HepG2 (cell line): Measurements from ENCODE around the gene SAP130. TPM values are rescaled to one million over a fixed set of nuclear protein-coding genes. Genes with fewer than 3 reads are reported as not detected.

ENCODE experiments used
- CBFB ChIP-seq: sonication (generic); formaldehyde crosslinking; IDR thresholded peaks from 2 replicates; pipeline ENCODE4 v1.4.0; 2020; ENCODE audit warnings: missing genetic modification reagents
- ELF4 ChIP-seq: sonication (generic); formaldehyde crosslinking; IDR thresholded peaks from 2 replicates; pipeline ENCODE4 v1.5.0; 2020; ENCODE audit warnings: missing genetic modification reagents, mild to moderate bottlenecking, moderate library complexity, borderline replicate concordance
- FOXK2 ChIP-seq: fragments of 450-650 bp; IDR thresholded peaks from 2 replicates; pipeline ENCODE4 v1.6.1; 2016
- HNRNPH1 ChIP-seq: fragments of 200-400 bp; formaldehyde crosslinking; optimal IDR thresholded peaks from 2 replicates; pipeline ENCODE3; 2017; ENCODE audit warnings: mild to moderate bottlenecking, low read depth, low read length
- MTF2 ChIP-seq: sonication (generic); formaldehyde crosslinking; IDR thresholded peaks from 2 replicates; pipeline ENCODE4 v1.5.0; 2020; ENCODE audit warnings: missing genetic modification reagents, borderline replicate concordance
- PHF21A ChIP-seq: sonication (generic); formaldehyde crosslinking; IDR thresholded peaks from 2 replicates; pipeline ENCODE4 v1.5.0; 2020; ENCODE audit warnings: mild to moderate bottlenecking, missing genetic modification reagents
- SCMH1 ChIP-seq: sonication (generic); formaldehyde crosslinking; IDR thresholded peaks from 2 replicates; pipeline ENCODE4 v1.9.0; 2021; ENCODE audit warnings: missing genetic modification reagents, mild to moderate bottlenecking, borderline replicate concordance
- SIN3B ChIP-seq: fragments of 150-350 bp; IDR thresholded peaks from 2 replicates; pipeline ENCODE4 v1.6.1; 2014; ENCODE audit warnings: low read length
- SOX5 ChIP-seq: IDR thresholded peaks from 2 replicates; pipeline ENCODE4 v1.6.1; 2016; ENCODE audit warnings: borderline replicate concordance
- SUZ12 ChIP-seq: fragments of 150-350 bp; IDR thresholded peaks from 2 replicates; pipeline ENCODE4 v1.6.1; 2014; ENCODE audit warnings: low read depth, low read length
- TOPORS ChIP-seq: sonication (generic); formaldehyde crosslinking; IDR thresholded peaks from 2 replicates; pipeline ENCODE4 v1.8.0; 2023; ENCODE audit warnings: mild to moderate bottlenecking, missing genetic modification reagents
- ZNF160 ChIP-seq: sonication (generic); formaldehyde crosslinking; IDR thresholded peaks from 2 replicates; pipeline ENCODE4 v1.8.0; 2022; ENCODE audit warnings: mild to moderate bottlenecking, inconsistent platforms, missing genetic modification reagents
- ZNF317 ChIP-seq: sonication (generic); formaldehyde crosslinking; IDR thresholded peaks from 2 replicates; pipeline ENCODE4 v1.5.0; 2020; ENCODE audit warnings: mild to moderate bottlenecking, missing genetic modification reagents
- ZNF331 ChIP-seq: sonication (generic); formaldehyde crosslinking; IDR thresholded peaks from 2 replicates; pipeline ENCODE4 v1.4.0; 2020; ENCODE audit warnings: missing genetic modification reagents
- ZNF501 ChIP-seq: sonication (generic); formaldehyde crosslinking; IDR thresholded peaks from 2 replicates; pipeline ENCODE4 v1.5.1; 2020; ENCODE audit warnings: mild to moderate bottlenecking, moderate library complexity, missing genetic modification reagents
- ZNF546 ChIP-seq: sonication (generic); formaldehyde crosslinking; conservative IDR thresholded peaks from 2 replicates; pipeline ENCODE4 v1.8.1; 2023; ENCODE audit warnings: mild to moderate bottlenecking, missing genetic modification reagents
- ZNF589 ChIP-seq: sonication (generic); formaldehyde crosslinking; conservative IDR thresholded peaks from 2 replicates; pipeline ENCODE4 v1.8.0; 2022; ENCODE audit warnings: mild to moderate bottlenecking, moderate library complexity, missing genetic modification reagents
- ZNF709 ChIP-seq: sonication (generic); formaldehyde crosslinking; IDR thresholded peaks from 2 replicates; pipeline ENCODE4 v1.5.0; 2020; ENCODE audit warnings: mild to moderate bottlenecking, missing genetic modification reagents
- polyA plus RNA-seq, 8 experiments: library from polyadenylated mRNA; depleted of rRNA in 3 of 8; stranded (reverse) in 7 of 8; unstranded in 1 of 8; fragments of >200 nt; fragmentation: Illumina TruSeq in 4 of 8; extraction: Trizol in 4 of 8; gene quantifications; 2 replicates each; pipeline versions ENCODE4 v1.2.1 to v1.2.3, GENCODE V29; 2011 to 2016; ENCODE audit warnings: low read depth in 4 of 8, missing spikeins in 1 of 8, mixed read lengths in 1 of 8; ENCODE audit not compliant: insufficient read depth in 1 of 8
- total RNA-seq, 5 experiments: library from RNA; depleted of rRNA; stranded (reverse); fragments of >200 nt; fragmentation: Illumina TruSeq; extraction: Trizol; gene quantifications; 2 replicates each; pipeline ENCODE4 v1.2.3, GENCODE V29; 2016; ENCODE audit warnings: low read depth in 1 of 5
- TF ChIP-seq, protein P1 (sequence below), 2 experiments: sonication (generic) in 1 of 2; formaldehyde crosslinking in 1 of 2; IDR thresholded peaks; 2 replicates each; pipeline versions ENCODE4 v1.4.0 to v1.6.1; 2018 to 2020; ENCODE audit warnings: missing genetic modification reagents in 2 of 2, borderline replicate concordance in 1 of 2, low read depth in 1 of 2, mild to moderate bottlenecking in 1 of 2, missing biosample characterization in 1 of 2
- TF ChIP-seq, protein P2 (sequence below): IDR thresholded peaks from 2 replicates; pipeline ENCODE4 v1.4.0; 2020; ENCODE audit warnings: mild to moderate bottlenecking, missing genetic modification reagents
- TF ChIP-seq, protein P3 (sequence below): sonication (generic); formaldehyde crosslinking; IDR thresholded peaks from 2 replicates; pipeline ENCODE4 v1.4.0; 2020; ENCODE audit warnings: mild to moderate bottlenecking, missing genetic modification reagents
- TF ChIP-seq, protein P4 (sequence below): sonication (generic); formaldehyde crosslinking; IDR thresholded peaks from 2 replicates; pipeline ENCODE4 v1.4.0; 2020; ENCODE audit warnings: mild to moderate bottlenecking, missing genetic modification reagents

Gene SAP130
- total and polyA plus RNA-seq, 2 of the 13 experiments (the other 11 are each of a cell fraction or from before 2014, with no cell fraction given), result 11.1 to 18.6 TPM

DNA sequence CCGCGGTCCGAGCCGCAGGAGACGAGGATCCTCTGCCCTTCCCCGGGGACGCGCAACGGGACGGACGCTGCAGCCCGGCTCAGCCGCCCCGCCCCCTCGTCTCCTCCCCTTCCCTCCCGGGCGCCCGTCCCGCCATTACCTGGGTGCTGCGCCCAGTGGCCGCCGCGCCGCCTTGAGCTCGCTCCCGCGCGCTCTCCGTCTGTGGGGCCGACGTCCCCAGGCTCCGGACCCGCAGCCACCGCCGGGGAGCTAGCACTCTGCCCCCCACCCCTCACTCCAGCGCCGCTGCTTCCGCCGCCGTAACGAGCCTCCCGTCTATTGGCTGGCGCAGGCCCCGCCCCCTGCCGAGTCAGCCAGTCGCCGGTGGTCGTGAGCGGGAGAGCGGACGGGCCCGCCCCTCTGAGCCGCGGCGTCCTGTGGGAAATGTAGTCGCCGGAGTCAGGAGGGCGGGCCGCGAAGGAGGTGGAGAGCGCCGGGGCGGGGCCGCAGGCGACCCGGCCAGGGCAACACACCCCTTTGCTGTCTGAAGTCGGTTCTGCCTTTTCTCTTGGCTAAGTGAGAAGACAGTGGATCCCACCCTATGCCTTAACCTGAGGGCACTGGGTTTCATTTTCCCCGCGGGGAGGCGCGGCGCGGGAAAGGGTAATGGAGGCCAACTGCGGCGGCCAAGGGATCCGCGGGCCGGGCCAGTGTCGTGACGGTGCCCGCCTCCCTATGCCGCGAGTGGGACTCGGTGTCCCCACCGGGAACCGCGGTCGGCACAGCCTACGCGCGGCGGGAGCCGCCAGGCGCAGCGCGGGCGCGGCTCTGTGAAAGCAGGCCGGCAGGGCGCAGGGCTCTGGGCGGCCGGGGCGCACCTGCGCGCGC is at the start of gene SAP130 (continued):
- TF ChIP-seq TOPORS (CRISPR knock-in tag) (peak; percentile 24; the same call in 1 of the 2 replicates), ZNF317 (no peak), MTF2 (CRISPR knock-in tag) (peak; percentile 86; the same call in 1 of the 2 replicates), SIN3B (no peak; the same call in 1 of the 2 replicates), ELF4 (CRISPR knock-in tag) (no peak), ZNF709 (peak; percentile 26; the same call in 1 of the 2 replicates), PHF21A (CRISPR knock-in tag) (no peak), CBFB (CRISPR knock-in tag) (peak; percentile 51), FOXK2 (no peak), SCMH1 (CRISPR knock-in tag) (no peak), SUZ12 (peak; percentile 67), ZNF331 (CRISPR knock-in tag) (peak; percentile 59; the same call in 1 of the 2 replicates), ZNF546 (peak; percentile 70; the same call in 1 of the 2 replicates), ZNF160 (CRISPR knock-in tag) (0 out of 2 replicates have a peak, but pooled peaks have one; percentile 47), ZNF501 (CRISPR knock-in tag) (peak; percentile 93), HNRNPH1 (no peak), ZNF589 (CRISPR knock-in tag) (no peak), SOX5 (CRISPR knock-in tag) (no peak)
- TF ChIP-seq, protein P1, sequence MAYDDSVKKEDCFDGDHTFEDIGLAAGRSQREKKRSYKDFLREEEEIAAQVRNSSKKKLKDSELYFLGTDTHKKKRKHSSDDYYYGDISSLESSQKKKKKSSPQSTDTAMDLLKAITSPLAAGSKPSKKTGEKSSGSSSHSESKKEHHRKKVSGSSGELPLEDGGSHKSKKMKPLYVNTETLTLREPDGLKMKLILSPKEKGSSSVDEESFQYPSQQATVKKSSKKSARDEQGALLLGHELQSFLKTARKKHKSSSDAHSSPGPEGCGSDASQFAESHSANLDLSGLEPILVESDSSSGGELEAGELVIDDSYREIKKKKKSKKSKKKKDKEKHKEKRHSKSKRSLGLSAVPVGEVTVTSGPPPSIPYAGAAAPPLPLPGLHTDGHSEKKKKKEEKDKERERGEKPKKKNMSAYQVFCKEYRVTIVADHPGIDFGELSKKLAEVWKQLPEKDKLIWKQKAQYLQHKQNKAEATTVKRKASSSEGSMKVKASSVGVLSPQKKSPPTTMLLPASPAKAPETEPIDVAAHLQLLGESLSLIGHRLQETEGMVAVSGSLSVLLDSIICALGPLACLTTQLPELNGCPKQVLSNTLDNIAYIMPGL (CRISPR knock-in tag; IDR thresholded peaks at IDR 0.05; ENCODE audit: borderline replicate concordance in 1 of 2, low read depth in 1 of 2), result peak; percentile 53 to 88; a peak in 2 of 4 replicates
- TF ChIP-seq, protein P2, sequence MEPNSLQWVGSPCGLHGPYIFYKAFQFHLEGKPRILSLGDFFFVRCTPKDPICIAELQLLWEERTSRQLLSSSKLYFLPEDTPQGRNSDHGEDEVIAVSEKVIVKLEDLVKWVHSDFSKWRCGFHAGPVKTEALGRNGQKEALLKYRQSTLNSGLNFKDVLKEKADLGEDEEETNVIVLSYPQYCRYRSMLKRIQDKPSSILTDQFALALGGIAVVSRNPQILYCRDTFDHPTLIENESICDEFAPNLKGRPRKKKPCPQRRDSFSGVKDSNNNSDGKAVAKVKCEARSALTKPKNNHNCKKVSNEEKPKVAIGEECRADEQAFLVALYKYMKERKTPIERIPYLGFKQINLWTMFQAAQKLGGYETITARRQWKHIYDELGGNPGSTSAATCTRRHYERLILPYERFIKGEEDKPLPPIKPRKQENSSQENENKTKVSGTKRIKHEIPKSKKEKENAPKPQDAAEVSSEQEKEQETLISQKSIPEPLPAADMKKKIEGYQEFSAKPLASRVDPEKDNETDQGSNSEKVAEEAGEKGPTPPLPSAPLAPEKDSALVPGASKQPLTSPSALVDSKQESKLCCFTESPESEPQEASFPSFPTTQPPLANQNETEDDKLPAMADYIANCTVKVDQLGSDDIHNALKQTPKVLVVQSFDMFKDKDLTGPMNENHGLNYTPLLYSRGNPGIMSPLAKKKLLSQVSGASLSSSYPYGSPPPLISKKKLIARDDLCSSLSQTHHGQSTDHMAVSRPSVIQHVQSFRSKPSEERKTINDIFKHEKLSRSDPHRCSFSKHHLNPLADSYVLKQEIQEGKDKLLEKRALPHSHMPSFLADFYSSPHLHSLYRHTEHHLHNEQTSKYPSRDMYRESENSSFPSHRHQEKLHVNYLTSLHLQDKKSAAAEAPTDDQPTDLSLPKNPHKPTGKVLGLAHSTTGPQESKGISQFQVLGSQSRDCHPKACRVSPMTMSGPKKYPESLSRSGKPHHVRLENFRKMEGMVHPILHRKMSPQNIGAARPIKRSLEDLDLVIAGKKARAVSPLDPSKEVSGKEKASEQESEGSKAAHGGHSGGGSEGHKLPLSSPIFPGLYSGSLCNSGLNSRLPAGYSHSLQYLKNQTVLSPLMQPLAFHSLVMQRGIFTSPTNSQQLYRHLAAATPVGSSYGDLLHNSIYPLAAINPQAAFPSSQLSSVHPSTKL (CRISPR knock-in tag), result 0 out of 2 replicates have a peak, but pooled peaks have one; percentile 5
- TF ChIP-seq, protein P3, sequence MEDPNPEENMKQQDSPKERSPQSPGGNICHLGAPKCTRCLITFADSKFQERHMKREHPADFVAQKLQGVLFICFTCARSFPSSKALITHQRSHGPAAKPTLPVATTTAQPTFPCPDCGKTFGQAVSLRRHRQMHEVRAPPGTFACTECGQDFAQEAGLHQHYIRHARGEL (CRISPR knock-in tag), result no peak
- TF ChIP-seq, protein P4, sequence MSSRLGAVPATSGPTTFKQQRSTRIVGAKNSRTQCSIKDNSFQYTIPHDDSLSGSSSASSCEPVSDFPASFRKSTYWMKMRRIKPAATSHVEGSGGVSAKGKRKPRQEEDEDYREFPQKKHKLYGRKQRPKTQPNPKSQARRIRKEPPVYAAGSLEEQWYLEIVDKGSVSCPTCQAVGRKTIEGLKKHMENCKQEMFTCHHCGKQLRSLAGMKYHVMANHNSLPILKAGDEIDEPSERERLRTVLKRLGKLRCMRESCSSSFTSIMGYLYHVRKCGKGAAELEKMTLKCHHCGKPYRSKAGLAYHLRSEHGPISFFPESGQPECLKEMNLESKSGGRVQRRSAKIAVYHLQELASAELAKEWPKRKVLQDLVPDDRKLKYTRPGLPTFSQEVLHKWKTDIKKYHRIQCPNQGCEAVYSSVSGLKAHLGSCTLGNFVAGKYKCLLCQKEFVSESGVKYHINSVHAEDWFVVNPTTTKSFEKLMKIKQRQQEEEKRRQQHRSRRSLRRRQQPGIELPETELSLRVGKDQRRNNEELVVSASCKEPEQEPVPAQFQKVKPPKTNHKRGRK (CRISPR knock-in tag), result no peak
